ENCODE data around the gene DGKB. TPM values are rescaled to one million over a fixed set of nuclear protein-coding genes. Genes with fewer than 3 reads are reported as not detected.

Gene DGKB
- polyA plus RNA-seq, 2 of the 4 experiments (the other 2 are of a cell fraction), result 0.01 TPM; not detected in 1

- Histone ChIP-seq H3K27ac (no peak overlapping the region), H3K9me3 (no peaks in the 10 kb centered on the region), H3K4me2 (no peak overlapping the region), H3K4me3 (no peak overlapping the region), H3K4me1 (no peaks in the 10 kb centered on the region)
- ATAC-seq, result no peak
- POLR2A ChIA-PET, result no interaction called here
- no peak for FAIRE-seq
- WGBS (ENCODE audit: missing lambda C conversion rate), result 30% methylated on average over 2 of the region's 2 CpGs
- DNase-seq (ENCODE audit: low read depth in 1 of 2, low spot score in 1 of 2), result no peak
- CTCF ChIA-PET, result no interaction called here
- TF ChIP-seq ZSCAN20 (CRISPR knock-in tag; IDR thresholded peaks at IDR 0.05) (no peak), POLR2AphosphoS2 (conservative IDR thresholded peaks at IDR 0.05; ENCODE audit: low read length) (no peak), ATOH8 (CRISPR knock-in tag; IDR thresholded peaks at IDR 0.05; ENCODE audit: low read depth) (no peak), POLR2A (IDR thresholded peaks at IDR 0.05; ENCODE audit: low read length) (no peak), ZC3H11A (IDR thresholded peaks at IDR 0.05) (no peak), GATA3 (IDR thresholded peaks at IDR 0.05; ENCODE audit: borderline replicate concordance) (no peak), FOSB (CRISPR knock-in tag; IDR thresholded peaks at IDR 0.05) (no peak), CBX8 (IDR thresholded peaks at IDR 0.05) (no peak), RCOR1 (IDR thresholded peaks at IDR 0.05; ENCODE audit: low read depth, low read length) (no peak), FOXS1 (CRISPR knock-in tag; IDR thresholded peaks at IDR 0.05) (no peak), EHMT2 (IDR thresholded peaks at IDR 0.05; ENCODE audit: low read depth) (no peak), JUN (IDR thresholded peaks at IDR 0.05) (no peak)
Measured at GRCh38 chr7:14828053-14828452, 74.5 kb downstream of the DGKB start.

- H3K4me3 ChIP-seq, result no peak overlapping the region
- no peak for FAIRE-seq
Measured at GRCh38 chr7:14826426-14826825, 76.1 kb downstream of the DGKB start.

More at GRCh38 chr7:14826426-14826825, 76.1 kb downstream of the DGKB start:
- TF ChIP-seq HMGXB4 (CRISPR knock-in tag; IDR thresholded peaks at IDR 0.05; ENCODE audit: borderline replicate concordance), result no peak
- no peak for TF ChIP-seq FOSB (CRISPR knock-in tag; IDR thresholded peaks at IDR 0.05)
- TF ChIP-seq EHF (CRISPR knock-in tag; IDR thresholded peaks at IDR 0.05), result no peak
- no peak for TF ChIP-seq HOXB13 (CRISPR knock-in tag; IDR thresholded peaks at IDR 0.05; ENCODE audit: low read depth)
- no peak for TF ChIP-seq PHF8 (IDR thresholded peaks at IDR 0.05; ENCODE audit: borderline replicate concordance, low read depth)
- TF ChIP-seq EHMT2 (IDR thresholded peaks at IDR 0.05; ENCODE audit: low read depth), result no peak
- no peak for TF ChIP-seq SMC3 (IDR thresholded peaks at IDR 0.05)
- no peak for TF ChIP-seq CBX2 (IDR thresholded peaks at IDR 0.05; ENCODE audit: borderline replicate concordance, low read depth)
- TF ChIP-seq CTCF (IDR thresholded peaks at IDR 0.05), result no peak
- no peak for TF ChIP-seq MAZ (IDR thresholded peaks at IDR 0.05; ENCODE audit: borderline replicate concordance, low read depth, low read length)
- no peak for TF ChIP-seq MAFK (IDR thresholded peaks at IDR 0.05; ENCODE audit: partially characterized antibody)
- POLR2A ChIA-PET, result no interaction called here
- Histone ChIP-seq H3K27ac (no peak overlapping the region), H3K9me3 (no peaks in the 10 kb centered on the region), H3K4me2 (no peak overlapping the region), H3K4me1 (no peaks in the 10 kb centered on the region)
- ATAC-seq, result no peak
- DNase-seq (ENCODE audit: low read depth in 1 of 2, low spot score in 1 of 2), result no peak
- 6% methylated on average over 1 of the region's 1 CpG for WGBS (ENCODE audit: missing lambda C conversion rate)
- CTCF ChIA-PET, result no interaction called here

Data from A549 (cell line).